Tibial nerve (tissue), 4 donors: ENCODE data around the gene TOP1.

Source experiments
- CTCF ChIP-seq, 5 experiments: fragments of 200-600 bp in 3 of 5; fragments of 450-650 bp in 2 of 5; sonication (generic) in 3 of 5; IDR thresholded peaks; one replicate each; pipeline ENCODE4 v1.5.1; 2016 to 2019; ENCODE audit warnings: antibody characterized with exemption in 5 of 5, mild to moderate bottlenecking in 3 of 5, moderate library complexity in 2 of 5
- EP300 ChIP-seq, 2 donors: sonication (generic); formaldehyde crosslinking; IDR thresholded peaks; one replicate each; pipeline ENCODE4 v1.6.1; 2017; ENCODE audit warnings: antibody characterized with exemption in 2 of 2, mild to moderate bottlenecking in 1 of 2

DNA sequence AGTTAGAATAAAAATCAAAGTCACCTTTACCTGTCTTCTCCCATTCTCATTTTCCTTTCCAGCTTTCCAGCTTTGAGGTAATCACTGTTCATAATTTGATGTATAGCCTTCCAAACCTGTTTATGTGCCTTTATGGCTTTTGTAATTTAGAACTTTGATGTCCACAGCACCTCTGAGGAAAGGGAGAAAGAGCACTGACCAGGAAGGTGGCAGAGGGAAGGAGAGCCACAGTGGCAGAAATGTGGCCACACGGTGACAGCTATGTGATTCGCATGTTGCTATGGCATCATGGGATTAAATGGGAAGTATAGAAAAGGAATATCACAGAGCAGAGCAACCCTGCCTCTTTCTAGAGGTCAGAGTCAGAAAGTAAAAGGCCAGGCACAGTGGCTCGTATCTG lies 57.0 kb downstream of the TOP1 start:
- TF ChIP-seq EP300 (IDR thresholded peaks at IDR 0.05) (no peak), CTCF (IDR thresholded peaks at IDR 0.05) (no peak)
